Skeletal muscle tissue (tissue), 4 donors: ENCODE results near the gene TRIM36. TPM values are rescaled to one million over a fixed set of nuclear protein-coding genes. Genes with fewer than 3 reads are reported as not detected.

ENCODE experiments used
- H3K27ac ChIP-seq: one replicate; pipeline ENCODE4 v1.7.0; 2013; ENCODE audit warnings: mild to moderate bottlenecking, low read depth, low read length, inconsistent platforms
- H3K27me3 ChIP-seq, 3 donors: one replicate each; pipeline ENCODE4 v1.7.0; 2013; ENCODE audit warnings: low read length in 3 of 3; ENCODE audit not compliant: control insufficient read depth in 3 of 3, insufficient read depth in 3 of 3
- H3K36me3 ChIP-seq, 3 donors: one replicate each; pipeline ENCODE4 v1.7.0; 2013; ENCODE audit warnings: low read length in 3 of 3; ENCODE audit not compliant: control insufficient read depth in 3 of 3, insufficient read depth in 3 of 3
- H3K4me1 ChIP-seq, 3 donors: one replicate each; pipeline ENCODE4 v1.7.0; 2013; ENCODE audit warnings: low read length in 3 of 3, mild to moderate bottlenecking in 3 of 3; ENCODE audit not compliant: control insufficient read depth in 3 of 3, insufficient read depth in 3 of 3
- H3K4me3 ChIP-seq, 3 donors: one replicate each; pipeline ENCODE4 v1.7.0; 2013; ENCODE audit warnings: low read length in 3 of 3
- H3K9ac ChIP-seq, 3 donors: one replicate each; pipeline ENCODE4 v1.7.0; 2013; ENCODE audit warnings: low read length in 3 of 3, mild to moderate bottlenecking in 3 of 3, moderate library complexity in 2 of 3, low read depth in 1 of 3
- H3K9me3 ChIP-seq, 3 donors: one replicate each; pipeline ENCODE4 v1.7.0; 2013; ENCODE audit warnings: low read length in 3 of 3; ENCODE audit not compliant: control insufficient read depth in 3 of 3
- total RNA-seq: library from RNA; depleted of rRNA; stranded (reverse); fragments of >200 nt; gene quantifications from one replicate; pipeline ENCODE4 v1.2.3, GENCODE V29; 2014
- donor health status: Osteomylitis.

The TRIM36 gene
- total RNA-seq, 1 donor from 2014 or later = 2.6 TPM

DNA sequence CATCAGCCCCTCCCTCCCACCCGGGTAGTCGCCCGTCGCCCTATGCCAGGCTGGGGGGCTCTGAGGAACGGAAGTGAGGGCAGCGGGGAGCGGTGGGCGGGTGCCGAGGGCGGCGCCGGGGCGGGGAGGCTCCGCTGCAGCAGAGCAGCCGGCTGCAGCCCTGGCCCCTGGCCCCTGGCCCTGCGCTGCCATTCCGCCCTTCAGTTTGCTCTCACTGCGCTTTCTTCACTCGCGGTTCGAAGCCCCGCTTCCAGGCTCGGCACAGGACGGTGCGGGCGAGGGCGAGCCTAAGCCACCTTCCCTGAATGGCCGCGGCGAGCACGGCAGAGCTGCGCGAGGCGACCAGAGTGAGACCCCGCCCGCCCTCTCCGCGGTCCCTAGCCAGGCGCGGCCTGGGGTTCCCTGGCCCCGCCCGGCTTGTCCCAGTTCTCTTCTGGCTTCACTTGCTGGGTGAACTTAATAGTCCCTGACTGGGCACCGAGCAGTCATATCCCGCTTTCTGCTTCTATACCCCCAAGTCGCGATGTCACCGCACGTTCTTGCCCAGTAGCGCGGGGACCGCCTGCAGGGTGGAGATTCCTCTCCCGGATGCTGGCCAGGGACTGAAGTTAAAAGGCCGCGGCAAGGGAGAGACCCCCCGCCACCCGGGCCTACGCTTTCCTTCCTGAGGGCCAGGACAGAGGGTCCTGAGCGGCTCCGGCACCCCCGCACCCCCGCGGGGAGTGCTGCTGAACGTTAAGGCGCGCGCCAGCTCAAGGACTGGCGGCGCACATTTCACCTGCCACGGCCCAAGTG lies 623 bp upstream of the TRIM36 start:
- Histone ChIP-seq H3K9me3 (no peaks in the 10 kb centered on the region), H3K27ac (no peak overlapping the region), H3K4me3 (peak overlapping the region; percentile 50 to 85 (median 77)), H3K36me3 (no peaks in the 10 kb centered on the region), H3K27me3 (peaks cover 15 to 37% (median 21%) of the 10 kb centered on the region in 3 donors), H3K4me1 (peaks cover 13 to 20% (median 17%) of the 10 kb centered on the region in 3 donors), H3K9ac (peak overlapping the region in 2 of 3 donors; percentile 54 to 64)

- no peaks in the 10 kb centered on the region for H3K9me3 ChIP-seq
- peaks cover 13 to 20% (median 17%) of the 10 kb centered on the region in 3 donors for H3K4me1 ChIP-seq
- H3K27me3 ChIP-seq = peaks cover 15 to 45% (median 25%) of the 10 kb centered on the region in 3 donors
- H3K9ac ChIP-seq = peak overlapping the region; percentile 20 to 73 (median 64)
- H3K36me3 ChIP-seq = no peaks in the 10 kb centered on the region
- peak overlapping the region; percentile 73 to 85 (median 77) for H3K4me3 ChIP-seq
- no peak overlapping the region for H3K27ac ChIP-seq
Measured at GRCh38 chr5:115168829-115169486, 750 bp downstream of the TRIM36 start.

DNA sequence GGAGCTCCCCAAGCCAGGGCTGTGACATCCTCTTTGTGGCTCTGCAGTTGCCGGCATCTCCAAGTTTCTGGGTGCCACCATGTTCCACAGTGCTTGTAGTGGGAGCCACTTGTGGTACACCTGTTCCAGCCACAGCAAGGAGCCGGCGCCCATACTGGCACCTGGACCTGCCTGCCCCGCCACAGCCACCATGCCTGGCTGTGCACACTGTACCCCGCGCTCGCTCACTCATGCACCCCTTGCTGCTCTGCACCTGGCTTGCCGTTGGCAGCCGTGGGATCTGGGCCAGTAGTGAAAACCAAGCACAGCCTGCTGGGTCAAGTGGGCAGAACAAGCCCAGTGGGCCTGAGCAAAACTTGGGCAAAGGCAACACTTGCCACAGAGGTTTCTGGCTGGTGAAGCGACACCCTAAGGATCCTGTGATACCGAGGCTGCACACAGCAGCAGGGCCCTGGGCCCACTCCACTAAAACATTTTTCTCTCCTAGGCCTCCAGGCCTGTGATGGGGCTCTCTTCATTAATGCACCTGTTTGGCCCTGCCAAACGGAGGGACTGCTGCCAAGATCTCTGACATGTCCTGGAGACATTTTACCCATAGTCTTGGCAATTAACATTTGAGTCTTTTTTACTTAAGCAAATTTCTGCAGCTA lies 2.8 kb downstream of the TRIM36 start:
- Histone ChIP-seq H3K4me1 (peaks cover 13 to 20% (median 17%) of the 10 kb centered on the region in 3 donors), H3K9ac (no peak overlapping the region), H3K36me3 (no peaks in the 10 kb centered on the region), H3K4me3 (no peak overlapping the region), H3K9me3 (no peaks in the 10 kb centered on the region), H3K27me3 (peaks cover 15 to 45% (median 25%) of the 10 kb centered on the region in 3 donors), H3K27ac (no peak overlapping the region)

- peaks cover 11 to 19% (median 16%) of the 10 kb centered on the region in 3 donors for H3K4me1 ChIP-seq
- H3K9ac ChIP-seq = no peak overlapping the region
- no peaks in the 10 kb centered on the region for H3K9me3 ChIP-seq
- no peaks in the 10 kb centered on the region for H3K36me3 ChIP-seq
- H3K27ac ChIP-seq = no peak overlapping the region
- H3K4me3 ChIP-seq = no peak overlapping the region
- H3K27me3 ChIP-seq = peaks cover 15 to 45% (median 28%) of the 10 kb centered on the region in 3 donors
Measured at GRCh38 chr5:115165790-115166189, 3.9 kb downstream of the TRIM36 start.

DNA sequence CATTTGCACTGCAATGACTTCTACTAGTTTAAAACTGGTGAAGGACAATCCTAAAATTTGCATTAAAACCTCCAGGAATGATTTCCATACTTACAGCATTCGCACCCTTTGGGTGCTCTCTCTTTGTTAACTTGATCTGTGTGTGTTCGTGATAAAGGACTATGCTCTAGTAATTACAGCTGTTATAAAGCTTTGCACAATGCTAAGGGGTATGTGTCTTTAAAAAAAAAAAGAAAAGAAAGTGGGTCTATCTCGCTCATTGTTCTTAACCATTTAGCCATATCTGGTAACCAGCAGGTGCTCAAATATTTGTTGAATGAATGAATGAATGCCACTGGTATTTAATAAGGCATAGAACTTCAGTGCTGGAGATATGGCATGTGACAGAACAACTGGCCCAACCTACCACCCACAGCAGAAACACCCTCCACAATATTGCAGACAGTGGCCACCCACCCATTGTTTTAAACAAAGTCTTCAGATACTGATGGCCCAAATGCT lies 8.7 kb downstream of the TRIM36 start:
- Histone ChIP-seq H3K4me3 (no peak overlapping the region), H3K9me3 (no peaks in the 10 kb centered on the region), H3K4me1 (no peaks in the 10 kb centered on the region), H3K36me3 (no peaks in the 10 kb centered on the region), H3K9ac (no peak overlapping the region), H3K27ac (no peak overlapping the region), H3K27me3 (peaks cover 8 to 15% (median 13%) of the 10 kb centered on the region in 3 donors)

- H3K27me3 ChIP-seq = no peaks in the 10 kb centered on the region
- H3K9ac ChIP-seq = no peak overlapping the region
- peaks cover 0 to 4% (median 0%) of the 10 kb centered on the region in 3 donors for H3K9me3 ChIP-seq
- H3K27ac ChIP-seq = no peak overlapping the region
- H3K4me3 ChIP-seq = no peak overlapping the region
- H3K36me3 ChIP-seq = no peaks in the 10 kb centered on the region
- H3K4me1 ChIP-seq = no peaks in the 10 kb centered on the region
Measured at GRCh38 chr5:115151208-115151805, 18.4 kb downstream of the TRIM36 start.

DNA sequence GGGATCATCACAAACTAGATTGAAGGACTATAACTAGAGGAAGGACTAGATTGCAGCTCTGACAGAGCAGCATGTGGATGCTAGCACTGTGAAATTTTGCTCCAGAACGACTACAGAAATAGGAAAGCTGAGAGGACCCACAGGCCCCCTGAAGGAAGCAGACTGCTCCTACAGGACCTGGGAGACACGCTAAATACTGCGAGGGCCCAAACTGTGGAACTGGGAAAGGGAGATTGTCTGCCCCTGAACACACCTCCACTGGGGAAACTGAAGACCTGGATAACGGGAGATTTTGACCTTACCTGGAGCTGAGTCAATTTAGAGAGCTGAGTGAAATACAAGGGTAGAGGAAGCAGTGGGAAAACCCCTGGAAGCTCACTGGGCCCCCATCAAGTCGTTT lies 19.2 kb downstream of the TRIM36 start:
- Histone ChIP-seq H3K4me1 (no peaks in the 10 kb centered on the region), H3K4me3 (no peak overlapping the region), H3K36me3 (no peaks in the 10 kb centered on the region), H3K9me3 (peaks cover 0 to 4% (median 0%) of the 10 kb centered on the region in 3 donors), H3K27ac (no peak overlapping the region), H3K9ac (no peak overlapping the region), H3K27me3 (no peaks in the 10 kb centered on the region)

- Histone ChIP-seq H3K9me3 (peaks cover 0 to 4% (median 0%) of the 10 kb centered on the region in 3 donors), H3K9ac (no peak overlapping the region), H3K27ac (no peak overlapping the region), H3K4me3 (no peak overlapping the region), H3K4me1 (no peaks in the 10 kb centered on the region), H3K36me3 (no peaks in the 10 kb centered on the region), H3K27me3 (no peaks in the 10 kb centered on the region)
Measured at GRCh38 chr5:115147052-115147451, 22.7 kb downstream of the TRIM36 start.

GRCh38 chr5:115136294-115136693 lies 33.4 kb downstream of the TRIM36 start:
- no peaks in the 10 kb centered on the region for H3K4me1 ChIP-seq
- no peaks in the 10 kb centered on the region for H3K27me3 ChIP-seq
- H3K36me3 ChIP-seq = no peaks in the 10 kb centered on the region
- no peak overlapping the region for H3K9ac ChIP-seq
- H3K4me3 ChIP-seq = no peak overlapping the region
- H3K9me3 ChIP-seq = no peaks in the 10 kb centered on the region
- no peak overlapping the region for H3K27ac ChIP-seq
